Duodenal mucosa (tissue), 2 donors: ENCODE data around the gene FAM171A1.
A peak's percentile ranks its signal among the peaks of the same experiment; 100 is the strongest.

Source experiments
- H3K27ac ChIP-seq: one replicate; pipeline ENCODE4 v1.7.0; 2013; ENCODE audit warnings: low read depth, low read length
- H3K27me3 ChIP-seq, 2 donors: one replicate each; pipeline ENCODE4 v1.7.0; 2013; ENCODE audit warnings: low read length in 2 of 2, control low read depth in 1 of 2; ENCODE audit not compliant: insufficient read depth in 2 of 2, control insufficient read depth in 1 of 2
- H3K36me3 ChIP-seq, 2 donors: one replicate each; pipeline ENCODE4 v1.7.0; 2013; ENCODE audit warnings: low read length in 2 of 2, control low read depth in 1 of 2; ENCODE audit not compliant: insufficient read depth in 2 of 2, control insufficient read depth in 1 of 2
- H3K4me1 ChIP-seq, 2 donors: one replicate each; pipeline ENCODE4 v1.7.0; 2013; ENCODE audit warnings: low read length in 2 of 2, control low read depth in 1 of 2; ENCODE audit not compliant: insufficient read depth in 2 of 2, control insufficient read depth in 1 of 2
- H3K4me3 ChIP-seq, 2 donors: one replicate each; pipeline ENCODE4 v1.7.0; 2013; ENCODE audit warnings: low read length in 2 of 2, low read depth in 1 of 2
- H3K9ac ChIP-seq, 2 donors: one replicate each; pipeline ENCODE4 v1.7.0; 2013; ENCODE audit warnings: low read length in 2 of 2, low read depth in 1 of 2
- H3K9me3 ChIP-seq, 2 donors: one replicate each; pipeline ENCODE4 v1.7.0; 2013; ENCODE audit warnings: low read length in 2 of 2, control low read depth in 1 of 2; ENCODE audit not compliant: control insufficient read depth in 1 of 2

The FAM171A1 gene

GRCh38 chr10:15363031-15363430 lies 8.1 kb downstream of the FAM171A1 start:
- no peak overlapping the region for H3K27ac ChIP-seq
- H3K27me3 ChIP-seq: peaks cover 0 to 3% of the 10 kb centered on the region in 2 donors
- H3K36me3 ChIP-seq: no peaks in the 10 kb centered on the region
- no peak overlapping the region for H3K4me3 ChIP-seq
- H3K9ac ChIP-seq: no peak overlapping the region
- H3K9me3 ChIP-seq: no peaks in the 10 kb centered on the region
- H3K4me1 ChIP-seq: peaks cover 0 to 19% of the 10 kb centered on the region in 2 donors

DNA sequence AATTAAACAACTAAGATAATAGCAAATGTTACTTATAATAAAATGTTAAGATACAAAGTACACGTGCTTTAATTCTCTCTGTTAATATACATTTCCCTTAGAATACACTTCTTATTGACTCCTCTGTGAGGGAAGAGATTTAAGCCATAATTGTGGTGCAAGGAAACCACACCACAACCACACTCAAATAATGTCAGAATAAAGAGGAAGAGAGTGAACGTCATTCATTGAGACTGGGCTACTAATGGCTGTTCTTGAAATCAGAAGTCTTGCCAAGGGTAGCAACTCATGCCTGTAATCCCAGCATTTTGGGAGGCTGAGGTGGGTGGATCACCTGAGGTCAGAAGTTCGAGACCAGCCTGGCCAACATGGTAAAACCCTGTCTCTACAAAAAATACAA lies 10.0 kb downstream of the FAM171A1 start:
- Histone ChIP-seq H3K4me1 (peaks cover 0 to 19% of the 10 kb centered on the region in 2 donors), H3K36me3 (no peaks in the 10 kb centered on the region), H3K27me3 (peaks cover 0 to 3% of the 10 kb centered on the region in 2 donors), H3K4me3 (no peak overlapping the region), H3K9me3 (no peaks in the 10 kb centered on the region), H3K27ac (no peak overlapping the region), H3K9ac (no peak overlapping the region)

DNA sequence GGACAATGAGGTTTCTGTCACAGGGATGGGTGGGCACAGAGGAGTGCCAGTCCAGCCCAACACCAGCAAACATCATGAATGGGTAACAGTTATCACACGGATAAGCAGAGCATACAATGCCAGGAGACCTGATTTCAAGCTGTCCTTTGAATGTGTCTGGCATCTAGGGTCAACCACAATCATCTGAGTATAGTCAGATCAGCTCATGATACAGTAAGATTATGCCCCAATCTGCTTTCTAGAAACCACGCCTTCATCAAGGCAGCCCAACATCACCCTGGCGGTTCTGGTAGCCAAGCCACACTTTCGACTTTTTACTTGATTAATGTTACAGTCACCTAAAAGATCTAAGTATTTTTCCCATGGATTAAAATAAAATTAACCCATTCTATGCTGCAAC lies 10.5 kb downstream of the FAM171A1 start:
- Histone ChIP-seq H3K9me3 (no peaks in the 10 kb centered on the region), H3K36me3 (no peaks in the 10 kb centered on the region), H3K9ac (no peak overlapping the region), H3K27ac (no peak overlapping the region), H3K27me3 (peaks cover 0 to 3% of the 10 kb centered on the region in 2 donors), H3K4me1 (peaks cover 0 to 19% of the 10 kb centered on the region in 2 donors), H3K4me3 (no peak overlapping the region)

GRCh38 chr10:15353471-15354017 lies 17.5 kb downstream of the FAM171A1 start:
- Histone ChIP-seq H3K9me3 (no peaks in the 10 kb centered on the region), H3K36me3 (no peaks in the 10 kb centered on the region), H3K27ac (no peak overlapping the region), H3K4me3 (peak overlapping the region; percentile 21 to 23), H3K4me1 (peaks cover 21 to 46% of the 10 kb centered on the region in 2 donors), H3K9ac (no peak overlapping the region), H3K27me3 (no peaks in the 10 kb centered on the region)

GRCh38 chr10:15352836-15353235 lies 18.3 kb downstream of the FAM171A1 start:
- no peaks in the 10 kb centered on the region for H3K9me3 ChIP-seq
- no peak overlapping the region for H3K27ac ChIP-seq
- H3K27me3 ChIP-seq: no peaks in the 10 kb centered on the region
- H3K9ac ChIP-seq: no peak overlapping the region
- peaks cover 21 to 46% of the 10 kb centered on the region in 2 donors for H3K4me1 ChIP-seq
- no peaks in the 10 kb centered on the region for H3K36me3 ChIP-seq
- no peak overlapping the region for H3K4me3 ChIP-seq

DNA sequence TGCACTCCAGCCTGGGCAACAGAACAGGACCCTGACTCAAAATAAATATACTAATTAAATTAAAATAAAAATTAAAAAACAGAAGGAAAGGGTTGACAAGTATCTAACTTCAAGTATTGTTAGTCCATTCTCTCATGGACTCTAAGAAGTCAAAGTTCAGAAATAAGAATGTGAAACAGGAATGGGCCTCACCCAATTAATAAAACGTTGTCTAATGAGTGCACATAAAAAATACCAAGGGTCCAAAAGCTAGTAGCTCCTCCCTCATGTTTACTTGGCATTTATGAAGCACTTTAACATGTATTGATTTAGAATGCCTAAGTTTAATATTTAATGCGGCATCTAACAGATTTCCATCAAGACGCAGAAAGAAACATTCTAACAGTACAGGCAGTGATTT lies 18.9 kb downstream of the FAM171A1 start:
- no peaks in the 10 kb centered on the region for H3K9me3 ChIP-seq

DNA sequence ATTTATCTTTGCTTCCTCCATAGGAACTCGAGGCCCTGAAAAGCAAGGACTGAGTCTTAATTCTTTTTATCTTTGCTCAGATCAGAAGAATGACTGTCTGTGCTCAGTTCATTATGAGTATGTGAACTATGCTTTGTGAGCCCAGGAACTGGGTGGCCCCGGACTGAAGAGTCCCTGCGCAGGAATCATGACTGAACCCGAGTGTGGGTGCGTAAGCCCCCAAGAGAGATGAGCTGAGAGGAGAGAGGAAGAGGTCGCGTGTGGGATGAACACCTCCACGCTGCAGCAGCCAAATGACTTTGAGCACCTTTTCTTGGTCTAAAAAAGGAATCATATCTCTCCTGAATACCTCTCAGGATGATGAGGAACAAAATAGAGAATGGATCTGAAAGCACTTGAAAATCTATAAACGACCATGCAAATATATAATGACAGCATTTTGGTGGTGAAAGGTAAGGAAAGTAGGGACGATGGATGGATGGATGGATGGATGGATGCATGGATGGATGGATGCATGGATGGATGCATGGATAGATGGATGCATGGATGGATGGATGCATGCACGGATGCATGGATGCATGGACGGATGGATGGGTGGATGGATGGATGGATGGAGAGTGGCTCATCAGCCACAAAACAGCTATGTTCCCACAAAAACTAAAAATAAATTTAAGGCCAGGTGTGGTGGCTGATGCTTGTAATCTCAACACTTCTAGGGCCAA lies 19.8 kb downstream of the FAM171A1 start:
- H3K27ac ChIP-seq: no peak overlapping the region
- peaks cover 29 to 57% of the 10 kb centered on the region in 2 donors for H3K4me1 ChIP-seq
- no peak overlapping the region for H3K4me3 ChIP-seq
- no peaks in the 10 kb centered on the region for H3K9me3 ChIP-seq
- H3K9ac ChIP-seq: no peak overlapping the region
- H3K36me3 ChIP-seq: no peaks in the 10 kb centered on the region
- H3K27me3 ChIP-seq: no peaks in the 10 kb centered on the region

More for the DNA sequence above, 18.9 kb downstream of the FAM171A1 start:
- Histone ChIP-seq H3K4me1 (peaks cover 22 to 48% of the 10 kb centered on the region in 2 donors), H3K4me3 (peak overlapping the region in 1 of 2 donors; percentile 0), H3K36me3 (no peaks in the 10 kb centered on the region), H3K9ac (no peak overlapping the region), H3K27me3 (no peaks in the 10 kb centered on the region), H3K27ac (no peak overlapping the region)

DNA sequence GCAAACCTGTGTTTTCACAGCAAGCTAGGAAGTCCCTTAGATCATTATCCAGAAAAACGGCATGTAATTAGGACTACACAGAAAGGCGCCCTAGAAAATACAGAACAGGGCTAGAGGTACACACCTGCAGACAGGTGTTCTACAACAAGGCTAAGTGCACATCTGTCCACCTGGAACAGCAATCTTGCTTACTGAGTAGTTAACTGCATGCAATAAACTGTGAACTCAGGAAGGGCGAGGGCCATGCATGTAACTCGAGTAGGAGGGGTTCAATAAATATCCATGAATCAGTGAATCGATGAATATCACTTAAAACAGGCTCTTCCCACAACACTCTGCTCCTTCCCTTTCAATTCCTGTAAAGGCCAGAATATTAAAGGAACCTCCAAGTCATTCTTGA lies 22.0 kb downstream of the FAM171A1 start:
- peak overlapping the region; percentile 57 to 58 for H3K4me3 ChIP-seq
- H3K27ac ChIP-seq: peak overlapping the region; percentile 52
- no peaks in the 10 kb centered on the region for H3K27me3 ChIP-seq
- peaks cover 36 to 59% of the 10 kb centered on the region in 2 donors for H3K4me1 ChIP-seq
- H3K9me3 ChIP-seq: no peaks in the 10 kb centered on the region
- H3K9ac ChIP-seq: peak overlapping the region; percentile 10 to 39
- no peaks in the 10 kb centered on the region for H3K36me3 ChIP-seq

DNA sequence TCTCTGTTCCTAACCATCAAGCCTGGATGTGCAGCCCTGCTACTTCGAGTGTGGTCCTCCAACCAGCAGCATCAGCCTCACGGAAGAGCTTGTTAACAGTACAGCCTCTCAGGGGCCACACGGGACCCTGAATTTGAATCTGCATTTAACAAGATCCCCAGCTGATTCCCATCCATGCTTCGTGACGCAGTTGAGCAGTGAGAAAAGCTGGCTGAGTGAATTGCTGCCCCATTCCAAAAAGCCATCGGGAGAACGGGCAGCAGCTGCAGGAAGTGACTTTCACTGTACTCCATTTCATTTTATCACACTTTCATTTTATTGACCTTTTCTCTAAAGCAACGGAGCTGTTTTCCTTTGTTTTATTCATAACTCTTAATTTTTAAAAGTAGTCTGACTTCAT lies 22.5 kb downstream of the FAM171A1 start:
- H3K9ac ChIP-seq: peak overlapping the region in 1 of 2 donors; percentile 10
- H3K4me3 ChIP-seq: peak overlapping the region; percentile 57 to 58
- H3K36me3 ChIP-seq: no peaks in the 10 kb centered on the region
- peaks cover 31 to 55% of the 10 kb centered on the region in 2 donors for H3K4me1 ChIP-seq
- H3K9me3 ChIP-seq: no peaks in the 10 kb centered on the region
- no peak overlapping the region for H3K27ac ChIP-seq
- H3K27me3 ChIP-seq: no peaks in the 10 kb centered on the region

DNA sequence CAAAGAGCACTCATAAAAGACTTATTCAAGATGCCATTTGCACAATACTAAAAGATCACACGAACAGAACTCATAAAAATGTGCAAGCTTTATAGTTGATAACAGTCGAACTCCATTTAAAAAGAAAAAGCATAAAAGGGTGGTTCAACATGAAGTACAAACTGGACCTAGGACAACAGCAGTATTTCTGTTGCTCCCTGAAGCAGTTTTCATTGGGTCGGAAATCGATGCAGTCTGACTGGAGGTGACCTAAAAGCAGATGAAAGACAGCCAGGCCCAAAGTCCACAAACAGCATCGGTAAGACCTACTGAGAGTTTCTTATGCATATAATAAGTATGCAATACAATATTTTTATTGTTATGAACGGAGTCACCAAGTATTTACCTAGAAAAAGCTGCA lies 23.9 kb downstream of the FAM171A1 start:
- no peak overlapping the region for H3K9ac ChIP-seq
- H3K4me1 ChIP-seq: peaks cover 21 to 43% of the 10 kb centered on the region in 2 donors
- H3K27ac ChIP-seq: no peak overlapping the region
- H3K27me3 ChIP-seq: no peaks in the 10 kb centered on the region
- H3K36me3 ChIP-seq: no peaks in the 10 kb centered on the region
- H3K9me3 ChIP-seq: no peaks in the 10 kb centered on the region
- H3K4me3 ChIP-seq: no peak overlapping the region
